GM21825 (cell line): ENCODE measurements around the gene RBMS3.

Experiments
- ATAC-seq: cut with Tn5 transposase; IDR thresholded peaks from one replicate; pipeline ENCODE4 v1.9.1; 2021; ENCODE audit warnings: mild to moderate bottlenecking, moderate library complexity; ENCODE audit not compliant: unreplicated experiment

RBMS3 gene

DNA sequence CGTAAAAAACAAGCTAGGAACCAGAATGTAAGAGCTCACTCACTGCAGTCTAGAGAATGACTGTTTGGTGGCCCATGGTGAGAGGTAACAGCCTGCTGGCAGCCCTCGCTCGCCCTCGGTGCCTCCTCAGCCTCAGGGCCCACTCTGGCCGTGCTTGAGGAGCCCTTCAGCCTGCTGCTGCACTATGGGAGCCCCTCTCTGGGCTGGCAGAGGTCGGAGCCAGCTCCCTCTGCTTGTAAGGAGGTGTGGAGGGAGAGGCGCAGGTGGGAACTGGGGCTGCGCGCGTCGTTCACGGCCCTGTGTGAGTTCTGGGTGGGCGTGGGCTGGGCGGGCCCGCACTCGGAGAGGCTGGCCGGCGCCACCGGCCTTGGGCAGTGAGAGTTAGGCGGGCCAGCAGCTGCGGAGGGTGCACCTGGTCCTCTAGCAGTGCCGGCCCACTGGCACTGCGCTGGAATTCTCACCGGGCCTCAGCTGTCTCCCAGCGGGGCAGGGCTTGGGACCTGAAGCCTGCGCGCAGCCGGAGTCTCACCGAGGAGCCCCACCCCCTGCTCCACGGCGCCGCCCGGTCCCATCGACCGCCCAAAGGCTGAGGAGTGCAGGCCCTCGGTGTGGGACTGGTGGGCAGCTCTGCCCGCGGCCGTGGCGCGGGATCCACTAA lies 420.6 kb downstream of the RBMS3 start:
- ATAC-seq: no peak

DNA sequence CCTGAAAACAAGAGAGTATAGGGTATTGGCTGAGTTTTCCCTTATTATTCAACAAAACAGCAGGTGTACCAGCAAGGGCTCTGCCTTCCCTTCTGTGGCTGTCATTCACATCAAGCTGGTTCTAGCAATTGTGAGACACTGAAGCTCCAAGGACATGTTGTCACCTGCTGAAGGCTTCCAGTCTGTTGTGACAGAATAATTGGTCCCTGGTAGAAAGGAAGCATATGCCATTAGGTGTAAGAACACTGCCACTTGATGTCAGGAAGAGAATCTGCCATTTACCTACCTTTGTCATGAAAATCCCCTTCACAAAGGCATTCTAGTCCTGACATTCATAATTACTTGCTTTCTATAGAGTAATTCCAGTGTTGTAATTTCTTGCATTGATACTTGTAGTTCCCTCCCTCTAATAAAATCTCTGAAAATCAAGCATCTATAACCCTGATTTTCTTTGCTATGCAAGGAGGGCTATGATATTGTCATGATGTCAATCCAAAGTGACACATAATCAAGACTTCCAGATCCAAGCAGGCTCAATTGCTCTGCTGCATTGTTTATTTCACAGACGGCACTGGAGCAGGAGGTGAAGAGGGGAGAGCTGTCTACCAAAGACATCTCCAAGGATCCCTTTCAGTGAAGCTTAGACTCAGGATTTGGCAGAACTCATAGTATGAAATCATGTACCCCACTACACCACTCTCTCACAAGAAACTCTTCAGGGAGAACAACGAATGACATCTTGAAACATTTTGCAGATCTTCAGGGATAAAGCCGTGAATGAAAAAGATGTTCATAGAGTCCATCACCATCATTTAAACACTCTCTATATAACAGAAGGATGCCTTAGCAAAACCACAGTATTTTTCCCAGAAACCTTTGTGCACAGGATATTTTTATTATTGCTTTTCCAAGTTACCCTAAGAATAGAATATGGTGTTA lies 425.3 kb downstream of the RBMS3 start:
- no peak for ATAC-seq

DNA sequence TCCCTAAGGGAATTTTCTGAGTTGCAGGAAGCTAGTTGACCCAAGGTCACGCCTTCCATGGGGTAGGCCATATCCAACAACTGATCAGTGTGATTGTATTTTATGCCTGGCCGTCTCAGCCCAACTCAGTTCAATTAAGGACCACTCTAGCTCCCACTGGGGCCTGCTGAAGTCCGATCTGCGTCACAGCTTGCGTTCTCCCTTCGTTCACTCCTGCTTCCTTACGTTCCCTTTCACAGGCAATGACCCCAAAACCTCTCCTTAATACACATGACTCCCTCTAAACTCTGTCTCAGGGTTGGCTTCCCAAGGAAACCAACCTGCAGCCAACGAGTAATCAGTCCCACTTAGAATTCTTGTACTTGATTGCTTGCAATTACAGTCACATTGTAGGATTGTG lies 428.0 kb downstream of the RBMS3 start:
- no peak for ATAC-seq

DNA sequence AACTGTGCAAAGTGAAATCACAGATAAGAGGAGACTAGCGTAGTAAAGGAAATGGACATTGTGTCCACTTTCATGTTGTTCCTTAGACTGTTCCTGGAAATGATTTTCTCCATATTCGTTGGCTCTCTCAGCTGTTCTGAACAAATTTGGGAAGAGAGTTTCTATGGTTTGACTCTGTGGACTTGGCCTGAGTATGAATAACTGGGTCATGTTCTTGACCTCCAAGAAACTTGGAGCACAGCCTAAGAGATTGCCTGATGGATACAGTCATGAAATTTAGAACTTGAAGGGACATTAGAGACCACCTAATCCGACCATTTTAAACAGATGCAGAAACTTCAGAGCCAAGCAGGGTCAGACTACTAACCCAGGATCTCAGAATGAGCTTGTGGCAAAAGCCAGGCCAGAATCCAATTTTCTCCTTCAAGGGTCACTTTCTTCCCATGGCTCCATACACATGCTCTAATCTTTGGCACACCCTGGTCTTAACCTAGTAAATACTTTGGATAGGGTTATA lies 430.4 kb downstream of the RBMS3 start:
- no peak for ATAC-seq

DNA sequence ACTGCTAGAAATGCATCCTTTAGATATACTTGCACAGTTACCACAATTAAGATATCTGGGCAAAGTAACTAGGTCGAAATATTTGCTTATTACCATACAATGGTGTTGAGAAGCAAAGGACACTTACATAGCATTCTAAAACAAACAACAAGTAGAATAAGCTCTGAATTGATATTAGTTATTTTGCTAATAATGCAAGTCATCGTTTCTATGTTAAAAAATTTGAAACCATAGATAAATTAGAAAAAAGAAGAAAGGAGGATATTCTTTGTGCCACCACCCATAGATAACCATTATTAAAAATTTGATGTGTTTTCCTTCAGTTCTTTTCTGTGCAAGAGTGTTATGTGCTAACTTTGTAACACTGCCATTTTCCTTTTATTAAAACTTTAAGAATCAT lies 435.3 kb downstream of the RBMS3 start:
- no peak for ATAC-seq

DNA sequence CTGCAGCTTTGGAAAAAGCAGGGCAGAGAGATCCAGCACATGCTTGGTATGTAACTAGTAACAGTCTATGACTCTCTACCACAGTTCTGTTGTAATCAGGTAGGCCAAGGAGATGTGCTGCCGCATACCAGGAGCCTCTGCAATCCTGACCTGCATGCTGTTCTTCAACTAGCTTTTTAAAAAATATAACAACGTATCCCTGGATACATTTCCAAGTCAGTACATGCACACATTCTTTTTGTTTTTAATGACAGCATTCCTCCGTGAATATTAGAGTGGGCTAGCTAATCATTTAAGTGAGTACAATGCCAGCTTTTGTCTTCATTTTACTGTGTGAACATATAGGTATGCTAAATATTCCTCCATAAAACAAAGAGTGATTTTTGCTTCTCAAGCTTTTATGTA lies 437.8 kb downstream of the RBMS3 start:
- no peak for ATAC-seq

DNA sequence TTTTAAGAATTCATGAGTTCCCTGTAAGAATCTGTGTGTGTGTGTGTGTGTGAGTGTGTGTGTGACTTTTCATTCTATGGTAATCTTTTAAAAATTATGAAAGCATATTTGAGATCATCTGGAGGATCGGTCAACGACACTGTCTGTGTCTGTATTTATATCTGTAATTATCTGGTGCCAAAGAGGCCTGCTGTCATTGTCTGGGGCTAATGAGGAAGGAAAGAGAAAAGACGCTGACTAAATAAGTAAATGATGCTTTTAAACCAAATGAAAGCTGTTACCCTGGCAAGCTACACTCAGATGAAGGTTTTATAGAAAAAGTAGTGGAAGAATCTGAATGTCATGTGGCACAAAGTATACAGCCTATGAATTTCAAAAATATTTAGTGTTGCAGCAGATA lies 439.8 kb downstream of the RBMS3 start:
- ATAC-seq: no peak

DNA sequence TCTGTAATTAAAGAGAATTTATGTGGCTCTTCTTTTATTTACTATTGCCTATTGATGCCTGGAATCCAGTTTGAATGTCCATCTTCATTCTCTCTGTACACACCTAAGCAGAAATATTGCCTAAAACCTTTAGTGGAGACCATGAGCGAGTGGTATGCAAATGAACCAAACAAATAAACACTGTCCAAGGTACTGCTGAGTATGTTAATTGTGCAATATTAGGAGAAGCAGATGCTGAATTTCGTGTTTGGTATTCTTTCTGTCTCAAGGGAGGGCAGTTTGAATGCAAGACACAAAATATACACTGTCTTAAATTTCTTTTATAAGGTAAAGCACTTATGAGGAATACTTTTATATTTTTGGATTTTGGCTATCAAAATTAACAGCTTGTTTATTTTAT lies 440.9 kb downstream of the RBMS3 start:
- no peak for ATAC-seq

DNA sequence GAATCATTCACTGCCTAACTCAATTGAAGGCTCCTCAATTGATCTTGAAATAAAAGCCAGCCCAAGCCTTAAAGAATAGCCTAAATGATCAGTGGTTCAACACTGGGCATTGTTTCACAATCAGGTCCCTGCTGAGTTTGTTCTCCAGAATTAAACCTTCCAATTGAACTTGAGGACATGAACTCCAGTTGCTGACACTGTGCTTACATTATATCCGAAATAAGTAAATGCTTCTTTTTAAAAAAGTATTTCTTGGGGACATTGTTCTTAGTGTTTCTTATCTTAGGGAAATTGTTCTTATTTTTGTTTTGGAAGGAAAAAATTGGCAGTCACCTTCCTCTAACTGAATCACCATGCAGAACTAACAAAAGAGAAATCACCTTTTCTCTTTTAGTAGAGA lies 450.2 kb downstream of the RBMS3 start:
- no peak for ATAC-seq

DNA sequence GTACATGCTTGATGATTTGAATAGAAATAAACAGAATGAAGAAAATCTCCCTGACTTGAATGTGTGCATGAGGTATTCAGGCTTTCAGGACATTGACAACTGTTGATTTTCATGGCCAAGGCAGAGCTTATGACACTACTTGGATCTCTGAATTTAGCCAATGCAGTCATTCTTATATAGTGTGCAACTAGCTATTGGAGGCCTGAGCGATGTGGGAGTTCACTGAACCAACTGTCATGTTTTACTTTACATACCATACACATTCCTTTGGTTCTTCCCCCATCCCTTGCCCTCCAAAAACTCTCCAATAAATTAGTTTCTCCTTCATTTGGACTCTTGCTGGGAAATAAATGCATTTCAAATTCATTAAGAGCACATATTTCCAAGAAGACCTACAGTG lies 460.4 kb downstream of the RBMS3 start:
- ATAC-seq: no peak

DNA sequence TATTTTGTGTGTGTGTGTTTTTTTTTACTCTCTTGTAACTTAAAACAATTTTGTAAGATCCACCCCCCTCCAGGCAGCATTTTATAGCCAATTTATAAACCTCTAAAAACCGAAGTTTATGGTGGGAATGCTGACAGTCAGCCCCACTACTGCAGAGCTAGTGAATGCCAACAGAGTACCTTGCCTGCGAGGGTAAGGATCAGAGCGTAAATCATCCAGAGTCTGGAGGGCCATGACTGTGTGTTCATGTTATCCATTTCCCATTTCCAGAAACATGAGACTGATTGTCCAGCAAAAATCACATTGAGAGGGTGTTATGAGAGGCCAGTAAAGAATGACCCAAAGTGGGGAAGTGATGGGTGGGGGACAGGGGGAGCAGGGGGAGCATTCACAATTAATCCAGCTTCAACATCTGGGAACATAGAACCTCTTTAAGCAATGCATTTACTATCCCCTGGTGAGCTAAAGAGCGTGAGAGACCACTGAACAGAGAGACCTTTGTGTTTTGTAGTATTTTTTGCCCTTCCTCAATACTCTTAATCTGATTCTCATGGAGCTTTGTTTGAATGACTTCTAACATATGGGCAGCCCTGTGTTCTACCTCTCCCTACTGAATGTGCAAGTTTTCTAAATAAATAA lies 464.5 kb downstream of the RBMS3 start:
- no peak for ATAC-seq

DNA sequence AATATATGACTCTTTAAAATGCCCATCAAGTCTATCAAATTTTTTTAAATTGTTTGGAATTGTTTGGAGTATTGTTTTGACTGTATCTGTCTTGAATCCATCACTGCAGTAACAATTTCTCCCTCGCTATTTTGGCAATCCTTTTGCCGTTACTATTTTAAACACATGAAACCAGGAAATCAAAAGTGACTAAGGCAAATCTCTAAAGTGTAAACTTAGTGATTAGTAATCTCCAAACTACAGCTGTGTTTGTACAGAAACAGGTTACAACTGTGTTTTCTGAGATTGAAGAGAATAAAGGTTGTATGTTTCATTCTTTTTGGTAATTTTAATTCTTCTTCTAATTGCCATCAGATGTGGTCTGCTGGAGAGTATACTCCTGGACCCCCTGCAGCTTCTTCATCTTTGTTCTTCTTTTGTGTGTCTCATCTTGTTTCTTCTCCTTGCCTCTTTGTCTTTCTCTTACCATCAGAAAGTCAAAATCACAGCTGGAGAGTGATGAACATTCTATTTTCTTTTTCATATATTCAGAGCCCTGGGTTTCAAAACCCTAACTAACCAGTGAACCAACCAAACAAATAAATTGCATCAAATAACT lies 465.4 kb downstream of the RBMS3 start:
- ATAC-seq: no peak

DNA sequence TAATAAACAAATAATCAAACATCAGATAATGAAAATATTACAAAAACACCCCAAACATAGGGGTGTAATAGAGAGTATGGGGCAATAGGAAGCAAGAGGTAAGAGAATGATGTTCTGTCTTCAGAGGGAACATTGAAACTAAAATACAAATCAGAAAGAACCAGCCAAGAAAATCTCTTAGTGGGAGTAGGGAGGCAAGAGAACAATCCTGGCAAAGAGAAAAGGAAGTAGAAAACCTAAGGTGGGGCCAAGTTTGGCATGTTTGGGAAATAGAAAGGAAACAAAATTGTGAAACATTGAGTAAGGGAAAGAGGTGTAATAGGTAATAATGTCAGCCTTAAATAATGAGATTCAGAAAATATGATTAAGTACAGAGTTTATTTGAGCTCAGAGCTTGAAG lies 467.1 kb downstream of the RBMS3 start:
- ATAC-seq: no peak

DNA sequence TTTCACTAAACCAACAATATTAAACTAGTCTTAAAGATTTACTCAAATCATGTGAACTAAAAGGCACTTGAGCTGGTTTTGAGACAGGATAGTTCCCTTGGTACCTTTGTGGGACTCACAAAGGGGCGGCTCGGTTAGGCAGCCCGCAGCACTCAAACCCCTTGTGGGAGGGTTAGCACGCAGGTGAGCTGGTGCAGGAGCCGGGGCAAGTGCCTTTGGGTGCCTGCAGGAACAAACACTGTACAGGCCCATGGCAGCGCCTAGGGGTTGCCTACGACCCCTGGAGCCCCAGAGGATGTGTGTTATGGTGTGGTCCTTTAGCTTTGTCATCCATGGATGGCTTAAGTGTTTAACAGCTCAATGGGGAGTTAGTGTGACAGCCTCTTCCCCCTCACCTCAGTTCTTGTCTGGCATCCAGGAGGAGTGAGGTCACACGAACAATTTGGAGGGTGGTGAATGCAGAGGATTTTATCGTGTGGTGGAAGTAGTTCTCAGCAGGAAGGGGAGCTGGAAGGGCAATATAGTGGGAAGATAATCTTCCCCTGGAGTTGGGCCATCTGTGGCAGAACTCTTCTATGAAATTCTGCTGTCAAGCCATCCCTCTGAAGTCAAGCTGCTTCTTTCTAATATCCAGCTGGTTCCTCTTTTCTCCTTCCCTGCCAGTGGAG lies 470.9 kb downstream of the RBMS3 start:
- ATAC-seq: no peak

DNA sequence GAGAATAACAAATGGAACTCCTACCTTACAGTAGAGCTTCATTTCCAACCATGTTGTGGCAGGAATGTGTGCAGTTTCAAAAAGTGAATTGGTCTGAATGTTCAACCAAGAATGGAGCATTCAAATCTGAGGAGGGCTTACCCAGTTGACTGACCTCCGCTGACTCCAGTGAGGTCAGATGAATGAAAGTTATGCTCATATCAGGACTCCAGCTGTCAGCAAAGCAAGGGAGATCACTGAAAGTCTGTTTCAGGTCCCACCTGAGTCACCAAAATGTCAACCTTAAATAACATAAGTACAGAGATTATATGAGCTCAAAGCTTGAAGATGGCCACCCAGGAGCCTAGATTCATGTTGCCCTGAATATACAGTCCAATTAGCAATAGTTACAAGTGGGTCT lies 473.5 kb downstream of the RBMS3 start:
- ATAC-seq: no peak

DNA sequence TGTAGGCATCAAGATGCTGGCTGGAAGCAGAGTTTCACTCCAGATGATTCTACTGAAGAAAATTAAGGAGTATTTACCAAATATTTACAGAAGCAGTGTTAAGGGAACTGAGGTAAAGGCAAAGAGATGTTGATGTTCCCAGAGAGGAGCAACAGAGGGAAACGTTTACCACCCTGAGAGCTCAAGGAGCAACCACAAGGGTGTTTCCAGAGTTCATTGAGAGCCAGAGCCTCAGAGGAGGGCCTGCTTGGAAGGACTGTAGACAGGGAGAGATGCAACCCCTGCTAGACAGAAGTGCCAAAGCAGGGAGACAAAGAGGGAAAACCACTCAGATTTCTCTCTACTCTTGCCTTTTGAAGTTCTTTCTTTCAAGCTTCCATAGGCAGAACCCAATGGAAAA lies 474.5 kb downstream of the RBMS3 start:
- ATAC-seq: no peak

DNA sequence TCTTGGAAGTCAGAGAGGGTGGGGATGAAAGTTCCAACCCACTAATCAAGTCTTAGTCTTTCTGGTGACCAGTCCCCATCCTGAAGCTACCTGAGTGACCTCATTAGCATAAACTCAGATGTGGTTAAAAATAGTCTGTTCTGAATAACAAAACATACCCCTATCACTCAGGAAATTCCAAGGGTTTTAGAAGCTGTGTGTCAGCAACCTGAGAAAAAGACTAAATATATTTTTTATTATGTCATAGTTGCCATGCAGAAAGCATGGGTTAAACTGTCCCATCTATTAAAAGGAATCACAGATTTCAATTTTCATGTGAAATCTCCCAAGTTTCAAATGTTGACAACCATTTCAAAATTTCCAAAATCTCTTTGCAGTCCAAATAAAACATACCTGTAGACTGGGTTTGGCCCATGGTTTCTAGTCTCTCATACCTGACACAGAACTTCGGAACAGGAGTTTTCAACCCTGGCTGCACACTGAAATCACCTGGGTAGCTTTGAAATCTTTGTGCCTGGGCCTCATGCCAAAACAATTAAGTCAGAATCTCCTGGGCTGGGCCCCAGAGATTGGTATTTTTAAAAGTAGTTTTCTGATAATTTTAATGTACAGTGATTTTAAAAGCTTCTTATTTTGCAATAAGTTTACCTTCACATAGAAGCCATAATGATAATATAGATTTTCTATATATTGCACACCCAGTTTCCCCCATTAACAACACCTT lies 476.3 kb downstream of the RBMS3 start:
- ATAC-seq: no peak

DNA sequence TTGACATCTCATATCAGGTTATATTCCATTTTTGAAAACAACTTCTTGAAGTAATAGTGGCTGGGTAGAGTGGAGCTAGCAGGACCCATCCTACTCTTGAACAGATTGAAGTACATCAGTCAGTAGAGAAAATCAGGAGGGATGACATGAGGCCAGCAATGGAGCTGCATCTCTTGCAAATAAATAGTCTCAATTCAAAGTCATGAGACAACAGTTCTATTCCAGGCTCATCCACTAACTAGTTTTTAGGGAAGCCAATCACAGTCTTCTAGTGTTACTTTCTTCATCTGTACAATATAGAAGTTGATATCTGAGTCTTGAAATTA lies 477.2 kb downstream of the RBMS3 start:
- ATAC-seq: no peak

DNA sequence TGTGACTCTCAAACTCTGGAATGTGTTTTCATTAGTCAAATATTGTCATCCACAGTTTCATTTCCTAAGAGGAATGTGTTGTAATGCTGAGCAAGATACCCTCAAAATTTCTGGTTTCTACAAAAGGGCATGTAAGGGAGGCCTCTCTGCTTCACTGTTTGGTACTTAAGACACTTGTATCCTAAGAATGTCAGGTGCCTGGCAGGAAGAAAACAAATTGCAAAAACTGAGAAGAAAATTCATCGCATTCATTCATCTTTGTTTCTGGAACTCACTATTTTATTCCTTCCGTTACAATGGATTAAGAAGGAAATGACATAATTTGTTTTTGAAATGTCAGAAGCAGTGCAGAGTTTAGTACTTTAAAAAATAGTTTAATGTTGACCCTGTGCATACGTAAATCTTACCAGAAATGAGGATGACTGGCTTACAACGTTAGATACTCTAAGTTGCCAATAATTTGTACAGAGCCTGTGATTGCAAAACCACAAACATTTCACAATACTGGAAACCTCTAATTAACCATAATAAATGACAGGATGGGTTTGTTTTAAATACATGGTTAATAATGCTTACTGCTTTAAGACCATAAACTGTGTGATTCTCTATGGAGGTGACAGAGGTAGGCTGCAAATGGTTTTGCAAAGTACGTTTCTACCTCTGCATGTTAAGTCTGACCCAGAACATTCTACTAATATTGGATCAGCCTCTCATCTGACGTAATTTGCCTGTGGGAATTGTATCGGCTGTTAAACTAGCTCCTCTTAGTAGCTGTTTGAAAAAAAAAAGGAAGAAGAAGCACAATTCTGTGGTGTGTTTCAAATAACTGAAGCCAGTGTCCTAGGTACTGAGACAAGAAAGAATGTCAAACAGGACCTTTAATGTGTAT lies 477.8 kb downstream of the RBMS3 start:
- no peak for ATAC-seq
